ENCODE measurements around the gene ETNK1.
A peak's percentile ranks its signal among the peaks of the same experiment; 100 is the strongest.
"Not testable (repeated sequence)": the region's sequence is repeated elsewhere in the genome, so short reads cannot be mapped to it uniquely, and the experiment has no call there.

The ETNK1 gene

GRCh38 chr12:22598763-22599161 is 26.2 kb upstream of the ETNK1 start:
- no peaks in the 10 kb centered on the region; a peak in 1 of 22 replicates for H3K9me3 ChIP-seq (replicated peaks in 1 of 11)
- no peaks in the 10 kb centered on the region for H3K27me3 ChIP-seq
- no peak for TF ChIP-seq Cebpa-rat (IDR thresholded peaks at IDR 0.05)
- no peak overlapping the region for H3K4me3 ChIP-seq
- no peak overlapping the region for H3K27ac ChIP-seq
- H3K9ac ChIP-seq, result no peak overlapping the region
- H3K4me2 ChIP-seq, result no peak overlapping the region
- peaks cover 0 to 15% (median 7%) of the 10 kb centered on the region in 10 experiments; a peak in 6 of 20 replicates for H3K4me1 ChIP-seq
- no peaks in the 10 kb centered on the region for H4K20me1 ChIP-seq
- H3K36me3 ChIP-seq, result no peaks in the 10 kb centered on the region

DNA sequence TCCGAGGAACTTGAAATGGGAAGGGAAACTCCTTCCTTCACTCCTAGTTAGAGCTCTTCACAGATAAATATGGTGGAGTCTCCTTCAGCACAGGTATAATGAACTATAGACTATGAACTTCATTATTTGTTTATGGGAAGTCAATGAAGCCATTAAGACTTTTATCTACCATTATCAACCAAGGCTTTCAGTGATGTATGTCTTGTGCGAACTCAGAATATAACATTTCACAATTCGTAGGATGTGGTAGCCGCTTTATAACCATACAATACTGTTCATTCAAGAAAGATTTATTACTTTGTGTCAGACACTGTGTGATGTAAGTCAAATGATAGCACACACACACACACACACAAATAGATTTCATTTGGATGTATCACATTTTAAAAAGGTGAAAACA is 24.8 kb upstream of the ETNK1 start:
- no peak overlapping the region for H3K27ac ChIP-seq
- H3K9ac ChIP-seq, result no peak overlapping the region
- H3K27me3 ChIP-seq, result no peaks in the 10 kb centered on the region
- no peak for TF ChIP-seq Cebpa-rat (IDR thresholded peaks at IDR 0.05)
- no peak overlapping the region for H3K4me2 ChIP-seq
- peaks cover 0 to 6% (median 0%) of the 10 kb centered on the region in 11 experiments; a peak in 3 of 22 replicates for H3K9me3 ChIP-seq (replicated peaks in 1 of 11)
- peaks cover 0 to 15% (median 7%) of the 10 kb centered on the region in 10 experiments; a peak in 6 of 20 replicates for H3K4me1 ChIP-seq
- H4K20me1 ChIP-seq, result no peaks in the 10 kb centered on the region
- H3K4me3 ChIP-seq, result no peak overlapping the region
- no peaks in the 10 kb centered on the region for H3K36me3 ChIP-seq

GRCh38 chr12:22609501-22609900 is 15.5 kb upstream of the ETNK1 start:
- H3K4me3 ChIP-seq, result no peak overlapping the region
- H3K9ac ChIP-seq, result no peak overlapping the region
- H3K9me3 ChIP-seq (replicated peaks in 1 of 11), result peaks cover 27 to 35% (median 32%) of the 10 kb centered on the region in 11 experiments
- TF ChIP-seq Cebpa-rat (IDR thresholded peaks at IDR 0.05), result no peak
- no peaks in the 10 kb centered on the region for H3K36me3 ChIP-seq
- H4K20me1 ChIP-seq, result no peaks in the 10 kb centered on the region
- no peaks in the 10 kb centered on the region for H3K27me3 ChIP-seq
- peak overlapping the region in 2 of 11 experiments; percentile 16 to 18; a peak in 2 of 22 replicates for H3K27ac ChIP-seq
- peaks cover 0 to 5% (median 0%) of the 10 kb centered on the region in 10 experiments; a peak in 1 of 20 replicates for H3K4me1 ChIP-seq
- no peak overlapping the region for H3K4me2 ChIP-seq

DNA sequence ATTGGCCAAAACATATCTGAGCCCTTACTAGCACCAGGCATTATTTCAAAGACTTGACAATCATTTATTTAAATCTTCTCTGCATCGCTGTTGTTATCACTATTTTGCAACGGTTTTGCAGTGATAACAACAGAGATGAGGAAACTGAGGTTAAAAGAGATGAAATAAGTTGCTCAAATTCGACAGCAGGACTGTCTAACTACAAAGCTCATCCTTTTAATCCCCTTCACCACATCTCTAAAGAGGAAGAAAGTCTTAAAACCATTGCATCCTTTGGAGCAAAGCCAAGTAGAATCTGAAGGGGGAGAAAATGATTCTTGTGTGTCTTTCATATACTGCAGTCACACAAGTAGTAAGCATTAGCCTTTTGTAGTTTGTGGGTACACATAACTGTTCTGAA is 14.8 kb upstream of the ETNK1 start:
- Histone ChIP-seq H3K4me3 (no peak overlapping the region), H3K36me3 (no peaks in the 10 kb centered on the region), H3K27ac (no peak overlapping the region), H3K4me2 (0 out of 22 replicates have a peak overlapping the region, but pooled peaks of 1 of the 11 experiments have one; percentile 5), H3K27me3 (no peaks in the 10 kb centered on the region), H3K9ac (no peak overlapping the region), H3K4me1 (peaks cover 0 to 5% (median 0%) of the 10 kb centered on the region in 10 experiments; a peak in 1 of 20 replicates), H4K20me1 (no peaks in the 10 kb centered on the region), H3K9me3 (replicated peaks in 1 of 11) (peaks cover 33 to 41% (median 38%) of the 10 kb centered on the region in 11 experiments)
- 0 out of 22 replicates have a peak, but pooled peaks of 2 of the 11 experiments have one; percentile 24 to 45 for TF ChIP-seq Cebpa-rat (IDR thresholded peaks at IDR 0.05)

DNA sequence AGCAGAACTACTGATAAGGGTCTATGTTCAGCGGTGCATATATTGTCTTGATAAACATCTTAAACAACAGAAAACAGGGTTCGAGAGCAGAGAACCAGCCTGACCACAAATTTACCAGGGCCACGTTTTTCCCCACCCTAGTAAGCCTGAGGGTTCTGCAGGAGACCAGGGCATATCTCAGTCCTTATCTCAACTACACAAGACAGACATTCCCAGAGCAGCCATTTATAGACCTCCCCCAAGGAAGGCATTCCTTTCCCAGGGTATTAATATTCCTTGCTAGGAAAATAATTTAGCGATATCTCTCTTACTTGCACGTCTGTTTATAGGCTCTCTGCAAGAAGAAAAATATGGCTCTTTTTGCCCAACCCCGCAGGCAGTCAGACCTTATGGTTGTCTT is 12.1 kb upstream of the ETNK1 start:
- H3K9me3 ChIP-seq (replicated peaks in 1 of 11), result peaks cover 60 to 68% (median 65%) of the 10 kb centered on the region in 11 experiments

GRCh38 chr12:22615963-22616501 is 8.9 kb upstream of the ETNK1 start:
- peaks cover 66 to 75% (median 71%) of the 10 kb centered on the region in 11 experiments for H3K9me3 ChIP-seq (replicated peaks in 1 of 11)
- no peak overlapping the region for H3K27ac ChIP-seq
- no peaks in the 10 kb centered on the region for H3K27me3 ChIP-seq
- H4K20me1 ChIP-seq, result no peaks in the 10 kb centered on the region
- TF ChIP-seq Cebpa-rat (IDR thresholded peaks at IDR 0.05), result no peak
- H3K4me2 ChIP-seq, result no peak overlapping the region
- no peaks in the 10 kb centered on the region; a peak in 1 of 22 replicates for H3K36me3 ChIP-seq
- H3K4me3 ChIP-seq, result no peak overlapping the region
- no peaks in the 10 kb centered on the region for H3K4me1 ChIP-seq
- no peak overlapping the region for H3K9ac ChIP-seq

More for the DNA sequence above, 12.1 kb upstream of the ETNK1 start:
- not testable (repeated sequence) for H3K4me3 ChIP-seq, H3K27ac ChIP-seq, H3K4me1 ChIP-seq, H3K36me3 ChIP-seq, H3K4me2 ChIP-seq, H3K27me3 ChIP-seq, H4K20me1 ChIP-seq, H3K9ac ChIP-seq

DNA sequence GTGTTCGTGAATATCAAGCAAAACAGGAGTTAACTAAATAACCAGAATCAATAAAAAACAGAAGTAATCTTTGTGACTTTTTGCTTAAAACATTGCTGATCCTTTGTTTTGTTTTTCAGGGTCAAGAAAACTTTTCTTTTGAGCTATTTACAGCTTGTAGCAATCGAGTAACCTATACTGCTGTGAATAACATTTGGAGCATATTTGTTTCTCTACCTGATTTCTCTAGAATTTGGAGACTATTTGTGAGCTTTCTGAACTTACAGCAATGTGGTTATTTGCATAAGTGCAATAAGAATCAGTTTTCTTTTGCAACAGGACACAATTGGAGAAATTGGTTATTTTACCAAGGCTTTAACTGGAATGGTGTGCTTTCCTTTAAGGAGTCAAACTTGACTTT is 7.3 kb upstream of the ETNK1 start:
- no peak overlapping the region for H3K9ac ChIP-seq
- no peaks in the 10 kb centered on the region; a peak in 1 of 22 replicates for H3K36me3 ChIP-seq
- H3K27me3 ChIP-seq, result no peaks in the 10 kb centered on the region
- no peak for TF ChIP-seq Cebpa-rat (IDR thresholded peaks at IDR 0.05)
- no peak overlapping the region for H3K27ac ChIP-seq
- peaks cover 54 to 61% (median 57%) of the 10 kb centered on the region in 11 experiments for H3K9me3 ChIP-seq (replicated peaks in 1 of 11)
- no peak overlapping the region for H3K4me2 ChIP-seq
- H4K20me1 ChIP-seq, result no peaks in the 10 kb centered on the region
- H3K4me1 ChIP-seq, result no peaks in the 10 kb centered on the region
- no peak overlapping the region for H3K4me3 ChIP-seq

DNA sequence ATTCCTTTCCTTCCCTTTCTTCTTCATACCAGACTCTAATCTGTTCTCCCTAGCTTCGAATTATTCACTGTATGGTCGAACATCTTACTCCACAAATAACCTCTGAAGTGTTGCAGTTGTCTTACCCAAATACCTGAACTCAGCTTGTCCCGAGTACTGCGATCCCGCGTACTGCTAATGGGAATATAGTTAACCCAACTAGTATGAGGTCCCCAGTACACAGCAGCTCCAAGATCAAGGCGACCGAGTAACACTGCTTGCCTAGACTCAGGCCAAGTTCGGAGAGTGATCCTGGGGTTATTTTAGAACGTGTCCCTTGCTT is 462 bp upstream of the ETNK1 start:
- Histone ChIP-seq H3K9me3 (replicated peaks in 1 of 11) (peaks cover 0 to 3% (median 0%) of the 10 kb centered on the region in 11 experiments; a peak in 1 of 22 replicates), H3K4me1 (peaks cover 18 to 34% (median 27%) of the 10 kb centered on the region in 10 experiments), H3K4me3 (peak overlapping the region; percentile 80 to 98 (median 96)), H4K20me1 (peaks cover 6 to 42% (median 38%) of the 10 kb centered on the region in 11 experiments; a peak in 17 of 22 replicates), H3K27ac (peak overlapping the region; percentile 92 to 97 (median 94)), H3K9ac (peak overlapping the region; percentile 91 to 99 (median 95)), H3K27me3 (no peaks in the 10 kb centered on the region), H3K36me3 (peaks cover 0 to 10% (median 0%) of the 10 kb centered on the region in 11 experiments; a peak in 2 of 22 replicates), H3K4me2 (peak overlapping the region; percentile 82 to 96 (median 92))
- no peak for TF ChIP-seq Cebpa-rat (IDR thresholded peaks at IDR 0.05)

DNA sequence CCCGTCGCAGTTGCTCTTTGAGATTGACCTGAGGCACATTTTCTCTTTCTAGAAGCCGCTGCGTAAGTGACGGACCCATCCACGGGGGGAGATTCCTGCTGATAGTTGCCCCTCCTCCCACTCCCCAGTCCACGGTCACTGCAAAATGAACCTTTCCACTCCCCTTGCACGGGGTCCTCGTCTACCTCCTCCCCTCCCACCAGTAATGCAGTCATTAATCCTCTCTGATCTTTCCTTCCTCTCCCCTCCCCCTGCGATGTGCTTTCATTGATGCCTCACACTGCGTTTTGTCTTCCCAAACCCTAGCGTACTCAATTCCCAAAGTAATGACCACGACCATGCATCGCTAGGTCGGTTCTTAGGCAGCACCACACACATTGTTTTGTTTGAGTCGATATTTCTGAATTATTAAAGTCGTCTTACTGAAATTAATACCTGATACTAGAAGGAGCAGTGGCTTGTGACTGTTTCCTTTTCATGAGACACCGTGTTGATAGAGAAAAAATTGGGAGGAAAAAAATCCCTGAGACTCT is 857 bp downstream of the ETNK1 start:
- Histone ChIP-seq H4K20me1 (peaks cover 17 to 55% (median 51%) of the 10 kb centered on the region in 11 experiments; a peak in 20 of 22 replicates), H3K9me3 (replicated peaks in 1 of 11) (peaks cover 0 to 3% (median 0%) of the 10 kb centered on the region in 11 experiments; a peak in 1 of 22 replicates), H3K27ac (peak overlapping the region; percentile 92 to 97 (median 94)), H3K27me3 (no peaks in the 10 kb centered on the region), H3K36me3 (peaks cover 0 to 24% (median 9%) of the 10 kb centered on the region in 11 experiments; a peak in 17 of 22 replicates), H3K9ac (peak overlapping the region; percentile 91 to 99 (median 95)), H3K4me1 (peaks cover 18 to 41% (median 29%) of the 10 kb centered on the region in 10 experiments), H3K4me3 (peak overlapping the region; percentile 80 to 98 (median 96)), H3K4me2 (peak overlapping the region; percentile 82 to 96 (median 92))
- TF ChIP-seq Cebpa-rat (IDR thresholded peaks at IDR 0.05), result no peak
